Trophoblast cell (in vitro differentiated cells and primary cell): Measurements from ENCODE around the gene TTC23L.

Source experiments
- DNase-seq, 2 donors: peaks; one replicate each; pipeline ENCODE4 v3.0.0-alpha.2; 2016
- H2AFZ ChIP-seq: 2 replicates; pipeline ENCODE4 v1.6.1; 2013; ENCODE audit warnings: low read length, moderate library complexity, mild to moderate bottlenecking; ENCODE audit not compliant: insufficient read depth, poor library complexity
- H2AK5ac ChIP-seq: 2 replicates; pipeline ENCODE4 v1.6.1; 2013; ENCODE audit warnings: mild to moderate bottlenecking, low read length
- H2BK120ac ChIP-seq: 2 replicates; pipeline ENCODE4 v1.6.1; 2013; ENCODE audit warnings: low read length, mild to moderate bottlenecking, moderate library complexity; ENCODE audit not compliant: insufficient read depth, poor library complexity
- H2BK12ac ChIP-seq: 2 replicates; pipeline ENCODE4 v1.6.1; 2013; ENCODE audit warnings: mild to moderate bottlenecking, low read length, moderate library complexity
- H2BK5ac ChIP-seq: 2 replicates; pipeline ENCODE4 v1.6.1; 2013; ENCODE audit warnings: low read length, low read depth, moderate library complexity, mild to moderate bottlenecking; ENCODE audit not compliant: poor library complexity
- H3K14ac ChIP-seq: 2 replicates; pipeline ENCODE4 v1.6.1; 2013; ENCODE audit warnings: mild to moderate bottlenecking, low read length
- H3K18ac ChIP-seq: 2 replicates; pipeline ENCODE4 v1.6.1; 2013; ENCODE audit warnings: mild to moderate bottlenecking, low read length
- H3K23ac ChIP-seq: 2 replicates; pipeline ENCODE4 v1.6.1; 2013; ENCODE audit warnings: low read length
- H3K27ac ChIP-seq: 2 replicates; pipeline ENCODE4 v1.5.1; 2013; ENCODE audit warnings: low read depth, mild to moderate bottlenecking, inconsistent platforms, low read length, moderate library complexity
- H3K27me3 ChIP-seq: 2 replicates; pipeline ENCODE4 v1.6.1; 2013; ENCODE audit warnings: inconsistent platforms, mild to moderate bottlenecking, low read length, moderate library complexity; ENCODE audit not compliant: insufficient read depth
- H3K36me3 ChIP-seq, 2 experiments: 1 replicate in 1 of 2; 2 replicates in 1 of 2; pipeline ENCODE4 v1.6.1; 2013; ENCODE audit warnings: low read length in 2 of 2, mild to moderate bottlenecking in 2 of 2, moderate library complexity in 1 of 2; ENCODE audit not compliant: insufficient read depth in 2 of 2, control insufficient read depth in 1 of 2
- H3K4ac ChIP-seq: 2 replicates; pipeline ENCODE4 v1.6.1; 2013; ENCODE audit warnings: low read depth, mild to moderate bottlenecking, low read length, moderate library complexity
- H3K4me1 ChIP-seq, 2 experiments: 1 replicate in 1 of 2; 2 replicates in 1 of 2; pipeline ENCODE4 v1.6.1; 2013; ENCODE audit warnings: low read length in 2 of 2, mild to moderate bottlenecking in 2 of 2, moderate library complexity in 1 of 2; ENCODE audit not compliant: insufficient read depth in 2 of 2, control insufficient read depth in 1 of 2
- H3K4me2 ChIP-seq: 2 replicates; pipeline ENCODE4 v1.6.1; 2013; ENCODE audit warnings: inconsistent platforms, mild to moderate bottlenecking, low read length, moderate library complexity
- H3K4me3 ChIP-seq: 2 replicates; pipeline ENCODE4 v1.5.1; 2013; ENCODE audit warnings: mild to moderate bottlenecking, low read depth, low read length, inconsistent platforms
- H3K79me1 ChIP-seq: one replicate; pipeline ENCODE4 v1.6.1; 2013; ENCODE audit warnings: low read length
- H3K79me2 ChIP-seq: 2 replicates; pipeline ENCODE4 v1.6.1; 2013; ENCODE audit warnings: low read length, mild to moderate bottlenecking; ENCODE audit not compliant: control insufficient read depth, insufficient read depth, poor library complexity
- H3K9ac ChIP-seq: 2 replicates; pipeline ENCODE4 v1.6.1; 2013; ENCODE audit warnings: mild to moderate bottlenecking, low read length
- H3K9me3 ChIP-seq: 2 replicates; pipeline ENCODE4 v1.6.1; 2013; ENCODE audit warnings: low read depth, mild to moderate bottlenecking, control low read depth, inconsistent platforms, low read length; ENCODE audit not compliant: insufficient read depth
- H4K12ac ChIP-seq: 2 replicates; pipeline ENCODE4 v1.6.1; 2013; ENCODE audit warnings: low read depth, mild to moderate bottlenecking, low read length, moderate library complexity
- H4K8ac ChIP-seq: 2 replicates; pipeline ENCODE4 v1.6.1; 2013; ENCODE audit warnings: low read depth, mild to moderate bottlenecking, low read length, moderate library complexity
- H4K91ac ChIP-seq: one replicate; pipeline ENCODE4 v1.6.1; 2013; ENCODE audit warnings: low read depth, mild to moderate bottlenecking, low read length, moderate library complexity
- WGBS: extraction: QIAGEN DNeasy Blood & Tissue Kit; methylation state at CpG from one replicate; pipeline ENCODE4 v1.1.7; 2013; ENCODE audit warnings: missing lambda C conversion rate; ENCODE audit not compliant: insufficient read length, insufficient coverage; ENCODE audit errors: extremely low coverage; 5-methylcytosine and 5-hydroxymethylcytosine counted together

The TTC23L gene

GRCh38 chr5:34802834-34803563, 36.0 kb upstream of the TTC23L start:
- H3K18ac ChIP-seq, result no peak overlapping the region
- no peak overlapping the region for H4K8ac ChIP-seq
- no peak overlapping the region for H2BK5ac ChIP-seq
- no peak overlapping the region for H2BK12ac ChIP-seq
- H3K14ac ChIP-seq, result no peak overlapping the region
- no peaks in the 10 kb centered on the region for H3K27me3 ChIP-seq
- peaks cover 2% of the 10 kb centered on the region for H3K9me3 ChIP-seq
- H3K36me3 ChIP-seq, result peaks cover 25 to 36% of the 10 kb centered on the region in 2 experiments
- H3K4me3 ChIP-seq, result no peak overlapping the region
- H4K91ac ChIP-seq, result no peak overlapping the region
- H3K79me2 ChIP-seq, result no peaks in the 10 kb centered on the region
- H3K79me1 ChIP-seq, result no peaks in the 10 kb centered on the region
- H2AFZ ChIP-seq, result no peak overlapping the region
- no peak overlapping the region for H4K12ac ChIP-seq
- no peak overlapping the region for H2BK120ac ChIP-seq
- H3K23ac ChIP-seq, result no peak overlapping the region
- no peak overlapping the region for H3K4me2 ChIP-seq
- H3K9ac ChIP-seq, result peak overlapping the region; percentile 18
- no peak overlapping the region for H2AK5ac ChIP-seq
- no peak overlapping the region for H3K4ac ChIP-seq
- DNase-seq, result no peak
- no peak overlapping the region for H3K27ac ChIP-seq
- H3K4me1 ChIP-seq, result no peaks in the 10 kb centered on the region
- WGBS, result no CpG with 5 or more reads among the region's 9 CpGs

GRCh38 chr5:34803974-34804732, 34.8 kb upstream of the TTC23L start:
- H3K9ac ChIP-seq, result no peak overlapping the region
- H2BK5ac ChIP-seq, result no peak overlapping the region
- H3K18ac ChIP-seq, result no peak overlapping the region
- no peak for DNase-seq
- H3K4me2 ChIP-seq, result no peak overlapping the region
- H3K23ac ChIP-seq, result no peak overlapping the region
- no peak overlapping the region for H4K8ac ChIP-seq
- no peaks in the 10 kb centered on the region for H3K27me3 ChIP-seq
- no peak overlapping the region for H2AFZ ChIP-seq
- no peak overlapping the region for H2BK12ac ChIP-seq
- no peaks in the 10 kb centered on the region for H3K79me2 ChIP-seq
- H3K9me3 ChIP-seq, result peaks cover 2% of the 10 kb centered on the region
- H4K12ac ChIP-seq, result no peak overlapping the region
- H3K14ac ChIP-seq, result no peak overlapping the region
- peaks cover 20 to 34% of the 10 kb centered on the region in 2 experiments for H3K36me3 ChIP-seq
- no peak overlapping the region for H3K4me3 ChIP-seq
- no peak overlapping the region for H2AK5ac ChIP-seq
- no peak overlapping the region for H4K91ac ChIP-seq
- H3K27ac ChIP-seq, result no peak overlapping the region
- no CpG with 5 or more reads among the region's 4 CpGs for WGBS
- no peak overlapping the region for H2BK120ac ChIP-seq
- H3K79me1 ChIP-seq, result no peaks in the 10 kb centered on the region
- H3K4me1 ChIP-seq, result peaks cover 0 to 3% of the 10 kb centered on the region in 2 experiments
- no peak overlapping the region for H3K4ac ChIP-seq

DNA sequence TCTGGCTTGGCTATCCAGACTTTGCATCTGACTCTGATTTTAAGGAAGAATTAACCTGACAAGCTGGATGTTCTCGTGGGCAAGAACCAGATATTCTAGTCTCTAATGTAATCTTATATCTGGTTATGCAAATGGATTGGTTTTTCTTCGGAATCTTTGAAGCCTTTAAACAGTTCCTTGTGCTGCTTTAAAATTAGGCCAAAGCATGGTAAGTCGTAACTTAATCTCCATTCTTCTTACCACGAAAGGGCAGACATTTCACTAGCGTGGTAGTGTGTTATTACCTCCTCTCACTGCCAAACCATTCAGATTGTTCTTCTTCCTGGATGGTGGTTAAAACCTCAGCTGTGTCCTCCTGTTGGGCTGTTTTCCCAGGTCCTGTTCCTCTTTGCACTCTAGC, 34.1 kb upstream of the TTC23L start:
- H3K36me3 ChIP-seq, result peaks cover 20 to 34% of the 10 kb centered on the region in 2 experiments
- no peak overlapping the region for H3K18ac ChIP-seq
- no peak overlapping the region for H4K12ac ChIP-seq
- no peak overlapping the region for H2AK5ac ChIP-seq
- WGBS, result no CpG with 5 or more reads among the region's 5 CpGs
- H3K4ac ChIP-seq, result no peak overlapping the region
- H3K4me1 ChIP-seq, result peaks cover 0 to 3% of the 10 kb centered on the region in 2 experiments
- H2AFZ ChIP-seq, result no peak overlapping the region
- no peak overlapping the region for H2BK120ac ChIP-seq
- no peak for DNase-seq
- H3K9me3 ChIP-seq, result peaks cover 2% of the 10 kb centered on the region
- H3K4me2 ChIP-seq, result no peak overlapping the region
- no peaks in the 10 kb centered on the region for H3K79me2 ChIP-seq
- H3K4me3 ChIP-seq, result no peak overlapping the region
- no peak overlapping the region for H3K9ac ChIP-seq
- H3K14ac ChIP-seq, result no peak overlapping the region
- H2BK5ac ChIP-seq, result no peak overlapping the region
- no peaks in the 10 kb centered on the region for H3K79me1 ChIP-seq
- no peaks in the 10 kb centered on the region for H3K27me3 ChIP-seq
- no peak overlapping the region for H4K8ac ChIP-seq
- no peak overlapping the region for H3K23ac ChIP-seq
- no peak overlapping the region for H2BK12ac ChIP-seq
- H4K91ac ChIP-seq, result no peak overlapping the region
- no peak overlapping the region for H3K27ac ChIP-seq

GRCh38 chr5:34806532-34806931, 32.4 kb upstream of the TTC23L start:
- H4K91ac ChIP-seq, result no peak overlapping the region
- no peak overlapping the region for H2BK12ac ChIP-seq
- H3K79me1 ChIP-seq, result no peaks in the 10 kb centered on the region
- no CpG with 5 or more reads among the region's 6 CpGs for WGBS
- no peak overlapping the region for H3K4me2 ChIP-seq
- H3K4ac ChIP-seq, result no peak overlapping the region
- no peak overlapping the region for H3K23ac ChIP-seq
- H2AK5ac ChIP-seq, result no peak overlapping the region
- H3K4me3 ChIP-seq, result no peak overlapping the region
- H2BK5ac ChIP-seq, result no peak overlapping the region
- H3K4me1 ChIP-seq, result peaks cover 0 to 3% of the 10 kb centered on the region in 2 experiments
- H3K36me3 ChIP-seq, result peaks cover 21 to 38% of the 10 kb centered on the region in 2 experiments
- no peak overlapping the region for H3K14ac ChIP-seq
- no peak overlapping the region for H4K12ac ChIP-seq
- no peak overlapping the region for H4K8ac ChIP-seq
- no peak for DNase-seq
- H3K79me2 ChIP-seq, result no peaks in the 10 kb centered on the region
- H3K9me3 ChIP-seq, result peaks cover 2% of the 10 kb centered on the region
- no peak overlapping the region for H2BK120ac ChIP-seq
- H3K27ac ChIP-seq, result no peak overlapping the region
- H3K9ac ChIP-seq, result no peak overlapping the region
- H2AFZ ChIP-seq, result no peak overlapping the region
- no peaks in the 10 kb centered on the region for H3K27me3 ChIP-seq
- no peak overlapping the region for H3K18ac ChIP-seq
